Measurements from ENCODE around the gene PRAMEF14. TPM values are rescaled to one million over a fixed set of nuclear protein-coding genes. Genes with fewer than 3 reads are reported as not detected.
"Not testable (repeated sequence)": the region's sequence is repeated elsewhere in the genome, so short reads cannot be mapped to it uniquely, and the experiment has no call there.

The PRAMEF14 gene
- not detected for total RNA-seq

GRCh38 chr1:13347034-13347433 lies at the start of gene PRAMEF14:
Gene PRAMEF14 (minus strand): TSS chr1:13347134. CDS start chr1:13345314, 1,820 bp downstream.
- H3K36me3 Mint-ChIP-seq; ATAC-seq (ENCODE audit: low read depth); H3K9me3 Mint-ChIP-seq; H3K4me3 Mint-ChIP-seq; H3K4me1 Mint-ChIP-seq; H3K27ac Mint-ChIP-seq; POLR2A ChIA-PET; DNase-seq; H3K27me3 Mint-ChIP-seq: not testable (repeated sequence)

- H3K27ac Mint-ChIP-seq; H3K4me1 Mint-ChIP-seq; H3K9me3 Mint-ChIP-seq; H3K36me3 Mint-ChIP-seq; H3K27me3 Mint-ChIP-seq; ATAC-seq (ENCODE audit: low read depth); POLR2A ChIA-PET; H3K4me3 Mint-ChIP-seq; DNase-seq: not testable (repeated sequence)
Observed at GRCh38 chr1:13395311-13395710, 48.4 kb upstream of the PRAMEF14 start.

GRCh38 chr1:13394761-13395160 lies 47.8 kb upstream of the PRAMEF14 start:
- H3K27ac Mint-ChIP-seq; H3K4me1 Mint-ChIP-seq; H3K36me3 Mint-ChIP-seq; POLR2A ChIA-PET; H3K4me3 Mint-ChIP-seq; H3K9me3 Mint-ChIP-seq; H3K27me3 Mint-ChIP-seq; ATAC-seq (ENCODE audit: low read depth); DNase-seq: not testable (repeated sequence)

GRCh38 chr1:13393004-13393403 lies 46.1 kb upstream of the PRAMEF14 start:
- ATAC-seq (ENCODE audit: low read depth); DNase-seq; H3K27ac Mint-ChIP-seq; H3K27me3 Mint-ChIP-seq; H3K4me1 Mint-ChIP-seq; H3K4me3 Mint-ChIP-seq; POLR2A ChIA-PET; H3K36me3 Mint-ChIP-seq; H3K9me3 Mint-ChIP-seq: not testable (repeated sequence)

- DNase-seq; H3K4me1 Mint-ChIP-seq; POLR2A ChIA-PET; H3K27me3 Mint-ChIP-seq; H3K36me3 Mint-ChIP-seq; H3K4me3 Mint-ChIP-seq; H3K27ac Mint-ChIP-seq; H3K9me3 Mint-ChIP-seq; ATAC-seq (ENCODE audit: low read depth): not testable (repeated sequence)
Observed at GRCh38 chr1:13389332-13389731, 42.4 kb upstream of the PRAMEF14 start, which contains the start of gene PRAMEF17. Gene PRAMEF17 (plus strand): TSS chr1:13389632. CDS start chr1:13389658, 26 bp downstream.

GRCh38 chr1:13380380-13380779 lies 33.4 kb upstream of the PRAMEF14 start:
- H3K27me3 Mint-ChIP-seq; H3K27ac Mint-ChIP-seq; H3K4me3 Mint-ChIP-seq; POLR2A ChIA-PET; H3K9me3 Mint-ChIP-seq; H3K4me1 Mint-ChIP-seq; H3K36me3 Mint-ChIP-seq; ATAC-seq (ENCODE audit: low read depth); DNase-seq: not testable (repeated sequence)

GRCh38 chr1:13378983-13379382 lies 32.0 kb upstream of the PRAMEF14 start:
- H3K27me3 Mint-ChIP-seq; H3K27ac Mint-ChIP-seq; H3K4me3 Mint-ChIP-seq; DNase-seq; H3K9me3 Mint-ChIP-seq; H3K4me1 Mint-ChIP-seq; H3K36me3 Mint-ChIP-seq; POLR2A ChIA-PET; ATAC-seq (ENCODE audit: low read depth): not testable (repeated sequence)

GRCh38 chr1:13368544-13368943 lies 21.6 kb upstream of the PRAMEF14 start:
- not testable (repeated sequence) for H3K4me3 Mint-ChIP-seq

GRCh38 chr1:13366536-13366935 lies 19.6 kb upstream of the PRAMEF14 start:
- H3K36me3 Mint-ChIP-seq; DNase-seq; POLR2A ChIA-PET; ATAC-seq (ENCODE audit: low read depth); H3K4me3 Mint-ChIP-seq; H3K9me3 Mint-ChIP-seq; H3K27me3 Mint-ChIP-seq; H3K4me1 Mint-ChIP-seq; H3K27ac Mint-ChIP-seq: not testable (repeated sequence)

More at GRCh38 chr1:13368544-13368943, 21.6 kb upstream of the PRAMEF14 start:
- H3K4me1 Mint-ChIP-seq; H3K27ac Mint-ChIP-seq; ATAC-seq (ENCODE audit: low read depth); H3K9me3 Mint-ChIP-seq; DNase-seq; POLR2A ChIA-PET; H3K36me3 Mint-ChIP-seq; H3K27me3 Mint-ChIP-seq: not testable (repeated sequence)

- ATAC-seq (ENCODE audit: low read depth); H3K9me3 Mint-ChIP-seq; H3K4me1 Mint-ChIP-seq; DNase-seq; POLR2A ChIA-PET; H3K27ac Mint-ChIP-seq; H3K27me3 Mint-ChIP-seq; H3K4me3 Mint-ChIP-seq; H3K36me3 Mint-ChIP-seq: not testable (repeated sequence)
Observed at GRCh38 chr1:13364928-13365327, 18.0 kb upstream of the PRAMEF14 start.

GRCh38 chr1:13362364-13362763 lies 15.4 kb upstream of the PRAMEF14 start:
- not testable (repeated sequence) for H3K4me3 Mint-ChIP-seq

GRCh38 chr1:13356774-13357173 lies 9.8 kb upstream of the PRAMEF14 start:
- H3K27me3 Mint-ChIP-seq; H3K4me3 Mint-ChIP-seq; DNase-seq; H3K4me1 Mint-ChIP-seq; H3K36me3 Mint-ChIP-seq; POLR2A ChIA-PET; H3K27ac Mint-ChIP-seq; ATAC-seq (ENCODE audit: low read depth); H3K9me3 Mint-ChIP-seq: not testable (repeated sequence)

More at GRCh38 chr1:13362364-13362763, 15.4 kb upstream of the PRAMEF14 start:
- H3K27me3 Mint-ChIP-seq; H3K36me3 Mint-ChIP-seq; H3K27ac Mint-ChIP-seq; H3K9me3 Mint-ChIP-seq; H3K4me1 Mint-ChIP-seq; ATAC-seq (ENCODE audit: low read depth); POLR2A ChIA-PET; DNase-seq: not testable (repeated sequence)

- H3K9me3 Mint-ChIP-seq; H3K27ac Mint-ChIP-seq; POLR2A ChIA-PET; H3K36me3 Mint-ChIP-seq; H3K4me1 Mint-ChIP-seq; ATAC-seq (ENCODE audit: low read depth); H3K4me3 Mint-ChIP-seq; DNase-seq; H3K27me3 Mint-ChIP-seq: not testable (repeated sequence)
Observed at GRCh38 chr1:13354475-13354874, 7.5 kb upstream of the PRAMEF14 start.

- POLR2A ChIA-PET; H3K4me1 Mint-ChIP-seq; DNase-seq; H3K9me3 Mint-ChIP-seq; ATAC-seq (ENCODE audit: low read depth); H3K27me3 Mint-ChIP-seq; H3K27ac Mint-ChIP-seq; H3K36me3 Mint-ChIP-seq; H3K4me3 Mint-ChIP-seq: not testable (repeated sequence)
Observed at GRCh38 chr1:13353476-13353875, 6.5 kb upstream of the PRAMEF14 start.

- H3K9me3 Mint-ChIP-seq; H3K36me3 Mint-ChIP-seq; H3K27me3 Mint-ChIP-seq; ATAC-seq (ENCODE audit: low read depth); H3K4me1 Mint-ChIP-seq; H3K27ac Mint-ChIP-seq; POLR2A ChIA-PET; H3K4me3 Mint-ChIP-seq; DNase-seq: not testable (repeated sequence)
Observed at GRCh38 chr1:13342496-13342895, 4.4 kb downstream of the PRAMEF14 start.

All from activated naive CD8-positive, alpha-beta T cell treated with anti-CD3 and anti-CD28 coated beads, Interleukin-2, amount 10 ng/mL, durations not matched to agents 7 days and 5 days (primary cell).